Measurements from ENCODE around the gene IPP. TPM values are rescaled to one million over a fixed set of nuclear protein-coding genes. Genes with fewer than 3 reads are reported as not detected.
"Not testable (repeated sequence)": the region's sequence is repeated elsewhere in the genome, so short reads cannot be mapped to it uniquely, and the experiment has no call there.

IPP gene
- total RNA-seq (2014; rRNA removed; shearing (Covaris generic)) = 1.5 and 2.9 TPM in 2 replicates

- DNase-seq (ENCODE audit: low spot score) = peak; percentile 97
Measured at GRCh38 chr1:45750298-45751038, at the start of gene IPP. Gene IPP (minus strand): TSS chr1:45750653. CDS start chr1:45746411, 4,242 bp downstream.

- DNase-seq (ENCODE audit: low spot score) = no peak
Measured at GRCh38 chr1:45796946-45797345, 46.5 kb upstream of the IPP start.

GRCh38 chr1:45796381-45796780 is 45.9 kb upstream of the IPP start:
- no peak for DNase-seq (ENCODE audit: low spot score)

- no peak for DNase-seq (ENCODE audit: low spot score)
Measured at GRCh38 chr1:45793942-45794604, 43.6 kb upstream of the IPP start.

GRCh38 chr1:45792744-45793143 is 42.3 kb upstream of the IPP start:
- no peak for DNase-seq (ENCODE audit: low spot score)

- no peak for DNase-seq (ENCODE audit: low spot score)
Measured at GRCh38 chr1:45789601-45790000, 39.1 kb upstream of the IPP start.

- no peak for DNase-seq (ENCODE audit: low spot score)
Measured at GRCh38 chr1:45787905-45788304, 37.5 kb upstream of the IPP start.

GRCh38 chr1:45785583-45785982 is 35.1 kb upstream of the IPP start:
- DNase-seq (ENCODE audit: low spot score) = no peak

GRCh38 chr1:45775794-45776193 is 25.3 kb upstream of the IPP start:
- no peak for DNase-seq (ENCODE audit: low spot score)

- no peak for DNase-seq (ENCODE audit: low spot score)
Measured at GRCh38 chr1:45772971-45773370, 22.5 kb upstream of the IPP start.

GRCh38 chr1:45769261-45769932 is 18.9 kb upstream of the IPP start:
- no peak for DNase-seq (ENCODE audit: low spot score)

- no peak for DNase-seq (ENCODE audit: low spot score)
Measured at GRCh38 chr1:45767035-45767434, 16.6 kb upstream of the IPP start.

- DNase-seq (ENCODE audit: low spot score) = no peak
Measured at GRCh38 chr1:45765999-45766792, 15.7 kb upstream of the IPP start.

GRCh38 chr1:45762291-45762690 is 11.8 kb upstream of the IPP start:
- DNase-seq (ENCODE audit: low spot score) = no peak

- DNase-seq (ENCODE audit: low spot score) = no peak
Measured at GRCh38 chr1:45755697-45756096, 5.2 kb upstream of the IPP start.

- no peak for DNase-seq (ENCODE audit: low spot score)
Measured at GRCh38 chr1:45753248-45754037, 3.0 kb upstream of the IPP start.

GRCh38 chr1:45752441-45753052 is 2.1 kb upstream of the IPP start:
- DNase-seq (ENCODE audit: low spot score) = no peak

GRCh38 chr1:45752014-45752413 is 1.6 kb upstream of the IPP start:
- DNase-seq (ENCODE audit: low spot score) = no peak

GRCh38 chr1:45751039-45751838 is 786 bp upstream of the IPP start:
- not testable (repeated sequence) for DNase-seq (ENCODE audit: low spot score)

GRCh38 chr1:45746922-45747321 is 3.5 kb downstream of the IPP start:
- DNase-seq (ENCODE audit: low spot score) = no peak

Data from HT-29 (cell line).